GM19397 (cell line): ENCODE data around the gene HSD17B3.
"Not testable (repeated sequence)": the region's sequence is repeated elsewhere in the genome, so short reads cannot be mapped to it uniquely, and the experiment has no call there.

ENCODE experiments used
- ATAC-seq: cut with Tn5 transposase; IDR thresholded peaks from one replicate; pipeline ENCODE4 v1.9.1; 2021; ENCODE audit warnings: mild to moderate bottlenecking, moderate library complexity; ENCODE audit not compliant: unreplicated experiment

The HSD17B3 gene

GRCh38 chr9:96309850-96310249 is 7.9 kb upstream of the HSD17B3 start:
- no peak for ATAC-seq

GRCh38 chr9:96306958-96307357 is 5.0 kb upstream of the HSD17B3 start:
- not testable (repeated sequence) for ATAC-seq

GRCh38 chr9:96305171-96305570 is 3.2 kb upstream of the HSD17B3 start:
- no peak for ATAC-seq

GRCh38 chr9:96304230-96304629 is 2.3 kb upstream of the HSD17B3 start:
- no peak for ATAC-seq

- no peak for ATAC-seq
These were observed 2.2 kb downstream of the HSD17B3 start for GRCh38 chr9:96299823-96300222.

GRCh38 chr9:96294159-96294545 is 7.8 kb downstream of the HSD17B3 start:
- ATAC-seq = no peak

- no peak for ATAC-seq
These were observed 8.3 kb downstream of the HSD17B3 start for GRCh38 chr9:96293498-96294158.

GRCh38 chr9:96289392-96289791 is 12.6 kb downstream of the HSD17B3 start:
- ATAC-seq = no peak

GRCh38 chr9:96281641-96282040 is 20.3 kb downstream of the HSD17B3 start:
- ATAC-seq = no peak

- ATAC-seq = no peak
These were observed 22.0 kb downstream of the HSD17B3 start for GRCh38 chr9:96279932-96280331.

- no peak for ATAC-seq
These were observed 27.0 kb downstream of the HSD17B3 start for GRCh38 chr9:96274939-96275338.

- no peak for ATAC-seq
These were observed 31.7 kb downstream of the HSD17B3 start for GRCh38 chr9:96270236-96270744.

- no peak for ATAC-seq
These were observed 43.0 kb downstream of the HSD17B3 start for GRCh38 chr9:96258967-96259366.

GRCh38 chr9:96256800-96257199 is 45.2 kb downstream of the HSD17B3 start:
- ATAC-seq = no peak

- no peak for ATAC-seq
These were observed 46.3 kb downstream of the HSD17B3 start for GRCh38 chr9:96255698-96256097.

- no peak for ATAC-seq
These were observed 48.8 kb downstream of the HSD17B3 start for GRCh38 chr9:96253059-96253696.

- ATAC-seq = no peak
These were observed 50.5 kb downstream of the HSD17B3 start for GRCh38 chr9:96251451-96251850.

- no peak for ATAC-seq
These were observed 52.2 kb downstream of the HSD17B3 start for GRCh38 chr9:96249746-96250145.

GRCh38 chr9:96246267-96246671 is 55.7 kb downstream of the HSD17B3 start:
- no peak for ATAC-seq

- ATAC-seq = no peak
These were observed 56.6 kb downstream of the HSD17B3 start for GRCh38 chr9:96245399-96245798.

- ATAC-seq = no peak
These were observed 58.2 kb downstream of the HSD17B3 start for GRCh38 chr9:96243778-96244177.

GRCh38 chr9:96242811-96243210 is 59.2 kb downstream of the HSD17B3 start:
- ATAC-seq = no peak
